GM18868 (cell line): Measurements from ENCODE around the gene HMGXB3.

Experiments used
- ATAC-seq: cut with Tn5 transposase; IDR thresholded peaks from one replicate; pipeline ENCODE4 v1.9.1; 2021; ENCODE audit warnings: mild to moderate bottlenecking, moderate library complexity; ENCODE audit not compliant: unreplicated experiment

HMGXB3 gene

DNA sequence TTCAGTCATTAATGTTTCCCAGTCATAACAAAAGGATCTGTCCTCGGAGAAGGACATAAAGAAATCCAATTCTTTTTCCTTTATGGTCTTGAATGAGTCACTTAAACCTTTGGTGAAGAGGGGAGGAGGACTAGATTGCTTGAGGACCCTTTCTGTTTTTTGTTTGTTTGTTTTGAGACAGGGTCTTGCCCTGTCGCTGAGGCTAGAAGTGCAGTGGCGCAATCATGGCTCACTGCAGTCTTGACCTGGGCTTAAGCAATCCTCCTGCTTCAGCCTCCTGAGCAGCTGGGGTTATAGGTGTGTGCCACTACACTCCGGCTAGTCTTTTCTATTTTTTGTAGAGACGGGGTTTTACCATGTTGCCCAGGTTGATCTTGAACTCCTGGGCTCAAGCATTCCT lies 12.4 kb upstream of the HMGXB3 start:
- ATAC-seq = no peak

DNA sequence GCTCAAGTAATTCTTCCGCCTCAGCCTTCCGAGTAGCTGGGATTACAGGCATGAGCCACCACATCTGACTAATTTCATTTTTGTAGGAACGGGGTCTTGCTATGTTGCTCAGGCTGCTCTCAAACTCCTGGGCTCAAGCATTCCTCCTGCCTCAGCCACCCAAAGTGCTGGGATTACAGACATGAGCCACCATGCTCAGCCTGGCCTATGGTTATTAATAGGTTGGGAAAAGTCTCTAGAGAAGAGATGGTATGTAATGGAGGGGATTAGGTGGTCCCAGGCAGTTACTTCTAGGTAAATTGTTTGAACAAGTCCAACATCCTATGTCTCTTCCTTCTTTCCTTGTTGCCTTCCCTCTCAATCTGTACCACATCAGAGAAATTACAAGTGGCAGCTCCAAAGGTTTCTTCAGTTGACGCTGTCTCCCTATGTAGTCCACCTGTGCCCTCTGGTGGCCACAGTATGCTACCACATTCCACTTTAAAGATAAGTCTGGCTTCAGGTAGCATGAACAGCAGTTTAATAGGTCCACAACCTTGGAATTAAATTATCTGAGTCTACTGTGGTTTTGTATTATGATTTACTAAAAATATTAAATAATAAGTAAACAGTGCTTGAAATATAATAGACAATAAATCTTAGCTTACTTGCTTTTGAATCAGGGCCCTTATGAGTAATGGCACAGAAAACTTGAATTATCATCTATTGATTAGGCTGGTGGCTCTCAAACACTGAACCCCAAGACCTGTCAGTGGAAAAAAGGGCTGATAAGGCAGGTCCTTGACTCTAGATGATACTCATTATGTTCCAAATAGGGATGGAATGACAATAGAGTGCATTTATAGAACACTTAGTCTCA lies 9.8 kb upstream of the HMGXB3 start:
- peak; percentile 80 for ATAC-seq

DNA sequence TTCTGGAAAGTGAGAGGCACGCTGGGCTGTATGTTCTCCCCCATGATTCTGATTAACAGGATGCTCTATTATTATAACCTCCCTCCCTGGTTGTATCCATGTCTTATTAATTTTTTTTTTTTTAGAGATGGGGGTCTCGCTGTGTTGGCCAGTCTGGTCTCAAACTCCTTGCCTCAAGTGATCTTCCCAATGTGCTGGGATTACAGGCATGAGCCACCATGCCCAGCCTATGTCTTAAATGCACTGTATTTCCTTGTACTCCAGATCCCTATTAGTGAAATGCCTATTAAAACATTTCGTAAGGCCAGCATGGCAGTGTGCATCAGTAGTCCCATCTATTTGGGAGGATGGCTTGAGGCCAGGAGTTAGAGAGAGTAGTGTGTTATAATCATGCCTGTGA lies 7.1 kb upstream of the HMGXB3 start:
- ATAC-seq = no peak

DNA sequence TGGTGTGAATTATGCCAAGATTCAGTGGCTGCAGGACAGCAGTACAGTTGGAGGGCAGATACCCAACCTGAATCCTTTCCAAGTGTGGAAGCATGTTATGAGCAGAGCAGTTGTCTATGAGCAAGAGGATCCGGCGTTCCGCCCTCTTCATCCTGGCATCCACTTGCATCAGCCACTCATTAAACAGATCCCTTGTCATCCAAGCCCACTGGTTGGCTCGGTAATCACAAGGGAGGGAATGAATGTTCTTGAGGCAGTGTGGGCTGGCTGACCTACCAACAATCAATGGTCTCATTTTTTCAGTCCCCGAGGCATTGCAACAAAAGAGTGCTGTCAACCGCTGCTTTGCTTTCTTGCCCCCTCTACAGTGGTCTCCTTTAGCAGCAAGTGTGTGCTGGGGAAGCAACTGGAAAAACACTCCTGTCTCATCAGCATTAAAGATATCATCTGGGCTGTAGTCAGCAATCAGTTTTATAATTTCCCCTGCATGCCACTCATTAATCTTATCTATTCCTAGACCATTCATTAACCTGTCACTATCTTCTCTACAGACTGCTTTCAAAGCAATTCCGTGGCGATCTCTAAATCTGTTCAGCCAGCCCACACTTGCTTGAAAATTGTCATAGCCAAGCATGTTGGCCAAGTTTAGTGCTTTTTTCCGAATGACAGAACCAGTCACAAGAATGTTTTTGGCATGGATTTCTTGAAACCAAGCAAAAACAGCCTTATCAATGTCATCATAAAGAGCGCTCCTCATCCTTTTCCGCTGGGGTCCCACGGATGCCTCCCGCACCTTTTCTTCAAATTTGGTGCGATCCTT lies 4.9 kb upstream of the HMGXB3 start:
- ATAC-seq = no peak

DNA sequence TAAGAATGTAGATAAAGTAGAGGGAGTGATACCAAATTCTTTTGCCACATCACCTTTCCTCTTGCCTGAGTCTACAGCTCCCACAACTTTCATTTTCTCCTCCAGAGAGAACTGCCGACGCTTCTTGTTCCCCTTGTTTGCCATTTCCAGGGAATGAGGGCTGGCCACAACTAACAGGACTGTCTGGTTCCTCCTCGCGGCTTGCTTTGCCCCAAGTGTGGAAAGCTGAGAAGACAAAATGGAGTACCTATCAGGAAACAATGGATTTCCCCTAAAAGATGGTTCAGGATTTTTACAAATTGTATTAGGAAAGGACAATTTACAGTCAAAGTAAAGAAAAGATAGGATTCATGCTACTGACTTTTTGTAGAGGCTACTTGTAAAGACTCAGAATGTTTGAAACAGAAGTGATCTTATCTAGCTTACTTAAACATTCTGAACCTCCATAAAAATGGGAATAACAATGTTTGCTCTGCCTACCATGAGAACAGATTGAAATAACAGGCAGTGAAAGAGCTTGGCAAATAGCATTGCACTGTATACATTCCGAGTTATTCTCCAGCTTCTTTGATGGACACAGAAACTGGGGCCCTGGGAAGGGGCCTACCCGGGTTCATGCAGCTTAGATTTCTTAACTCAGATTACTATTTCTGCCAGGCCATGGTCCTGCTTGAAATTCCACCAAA lies 4.2 kb upstream of the HMGXB3 start:
- ATAC-seq = no peak

DNA sequence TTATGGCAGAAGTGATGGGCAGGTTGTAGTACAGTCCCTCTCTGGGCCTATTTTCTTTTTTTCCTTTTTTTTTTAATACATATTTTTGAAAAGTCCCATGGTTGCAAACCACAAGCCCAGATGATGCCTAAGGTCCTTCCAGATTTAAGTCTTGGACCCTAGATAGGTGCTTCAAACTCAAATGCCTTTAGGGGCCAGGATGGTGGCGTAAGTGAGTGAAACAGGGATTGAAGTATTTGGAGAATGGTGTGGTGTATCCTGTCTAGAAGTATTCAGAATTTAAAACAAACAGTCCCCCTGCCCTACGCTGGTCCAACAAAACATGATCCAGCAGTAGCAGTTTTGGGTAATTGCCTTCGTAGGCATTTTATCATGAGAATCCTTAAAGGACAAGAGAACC lies 2.3 kb upstream of the HMGXB3 start:
- ATAC-seq = no peak

DNA sequence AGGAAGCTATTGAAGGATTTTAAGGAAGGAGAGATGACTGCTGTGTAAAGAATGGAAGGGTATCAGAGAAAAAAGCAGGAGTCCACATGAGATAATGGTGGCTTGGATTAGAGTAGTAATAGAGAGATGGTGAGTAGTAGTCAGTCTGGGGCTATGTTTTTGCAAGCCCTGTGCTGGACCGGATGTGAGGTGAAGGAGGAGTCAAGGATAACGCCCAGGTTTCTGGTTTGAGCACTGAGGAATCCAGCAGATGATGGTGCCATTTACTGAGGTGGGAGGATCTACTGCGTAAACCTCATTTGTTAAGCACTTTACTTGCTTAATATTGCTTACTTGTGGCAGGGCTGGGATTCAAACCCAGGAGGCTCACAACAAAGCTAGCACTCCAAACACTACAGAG lies 1.2 kb upstream of the HMGXB3 start:
- no peak for ATAC-seq

DNA sequence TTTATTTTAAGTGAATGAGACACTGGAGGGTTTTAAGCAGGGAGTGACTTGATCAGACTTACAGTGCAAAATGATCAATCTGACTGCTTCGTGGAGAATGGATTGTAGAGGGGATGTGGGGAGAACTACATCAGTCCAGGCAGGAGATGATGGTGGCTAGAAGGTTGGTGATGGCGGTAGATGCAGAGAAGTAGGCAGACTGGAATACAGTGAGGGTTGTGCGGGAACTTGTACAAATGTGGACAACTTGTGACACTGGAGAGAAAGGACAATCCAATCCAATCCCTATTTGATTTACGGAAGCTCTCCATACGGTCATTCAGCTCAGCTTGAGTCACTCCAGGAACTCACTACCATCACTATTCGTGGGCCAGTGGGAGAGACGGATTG lies 678 bp upstream of the HMGXB3 start:
- ATAC-seq = no peak

DNA sequence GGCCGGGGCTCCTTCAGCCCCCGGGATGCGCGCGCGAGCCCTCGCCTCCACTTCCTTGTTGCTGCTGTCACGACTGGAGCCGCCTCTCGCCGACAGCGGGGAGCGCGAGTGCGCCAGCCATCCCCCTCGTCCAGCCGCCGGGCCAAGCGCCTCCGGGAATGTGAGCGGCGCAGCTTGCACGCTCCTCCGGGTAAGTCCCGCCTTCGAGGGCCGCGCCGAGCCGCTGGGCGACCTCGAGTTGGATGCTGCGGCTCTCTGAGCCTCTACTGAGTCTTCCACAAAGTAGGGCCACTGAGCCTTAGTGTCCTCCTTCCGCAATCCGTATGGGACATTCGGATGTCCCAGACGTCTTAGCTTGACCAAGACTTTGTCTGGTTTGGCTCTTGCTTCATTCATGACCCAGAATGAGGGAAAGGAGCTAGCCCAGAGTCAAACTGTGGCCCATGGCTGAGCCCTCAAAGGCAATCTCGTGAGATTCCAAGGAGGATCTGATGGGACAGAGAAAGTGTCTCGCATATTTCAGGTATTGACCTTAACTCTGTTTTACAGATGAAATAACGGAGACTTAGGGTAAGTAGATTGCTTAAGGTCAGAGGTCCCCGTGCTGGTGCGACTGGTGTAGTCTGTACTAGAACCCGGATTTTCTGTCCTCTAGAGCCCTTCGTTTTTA lies 586 bp downstream of the HMGXB3 start:
- ATAC-seq = no peak

DNA sequence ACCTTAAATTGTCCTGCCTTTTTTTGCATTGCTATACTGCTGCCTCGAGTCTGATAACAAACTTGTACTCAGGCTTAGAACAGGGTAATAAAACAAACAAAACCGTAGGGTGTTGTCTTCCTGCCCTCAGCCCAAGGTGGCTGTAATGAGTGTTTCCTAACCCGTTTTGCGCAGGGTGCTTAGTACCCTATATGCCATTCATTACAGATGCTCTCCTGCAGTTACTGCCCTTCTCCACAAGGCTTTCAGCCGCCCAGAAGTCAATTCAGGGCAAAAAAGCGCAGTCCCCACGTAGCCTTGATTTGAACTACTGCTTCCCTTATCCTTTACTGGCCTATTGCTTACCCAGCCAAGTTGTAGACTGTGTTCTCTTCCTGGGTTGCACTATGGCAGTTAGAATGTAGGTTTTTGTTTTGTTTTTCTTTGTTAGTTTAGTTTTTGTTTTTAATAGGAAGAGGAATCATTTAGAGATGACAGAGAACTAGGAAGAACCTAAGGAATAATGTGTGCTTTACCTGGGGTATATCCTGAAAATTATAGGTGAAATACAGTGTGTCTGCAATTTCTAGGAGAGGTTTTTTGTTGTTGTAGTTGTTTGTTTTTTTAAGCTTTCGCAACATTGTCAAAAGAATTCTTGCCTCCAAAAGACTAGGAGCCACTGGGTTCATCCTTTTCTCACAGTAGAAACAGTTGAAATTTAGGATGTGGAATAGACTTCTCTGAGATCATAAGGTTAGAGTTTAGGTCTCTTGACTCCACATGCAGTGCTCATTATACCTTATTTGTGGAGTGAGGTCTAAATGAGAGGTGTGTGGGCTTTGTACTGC lies 1.3 kb downstream of the HMGXB3 start:
- peak; percentile 66 for ATAC-seq

DNA sequence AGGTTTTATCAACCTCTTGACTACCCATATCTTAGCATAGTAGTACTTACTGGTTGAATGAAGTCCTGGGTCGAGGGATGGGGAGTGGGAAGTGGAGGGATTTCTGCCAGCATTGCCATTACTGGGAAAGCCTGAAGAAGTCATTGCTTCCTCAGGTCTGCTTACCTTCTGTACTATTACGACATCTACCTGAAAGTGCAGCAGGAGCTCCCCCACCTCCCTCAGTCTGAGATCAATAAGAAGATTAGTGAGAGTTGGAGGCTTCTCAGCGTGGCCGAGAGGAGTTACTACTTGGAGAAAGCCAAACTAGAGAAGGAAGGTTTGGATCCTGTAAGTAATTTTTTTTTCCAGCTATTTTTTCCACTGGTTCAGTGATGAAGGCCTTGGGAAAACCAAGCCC lies 5.8 kb downstream of the HMGXB3 start:
- ATAC-seq = no peak

DNA sequence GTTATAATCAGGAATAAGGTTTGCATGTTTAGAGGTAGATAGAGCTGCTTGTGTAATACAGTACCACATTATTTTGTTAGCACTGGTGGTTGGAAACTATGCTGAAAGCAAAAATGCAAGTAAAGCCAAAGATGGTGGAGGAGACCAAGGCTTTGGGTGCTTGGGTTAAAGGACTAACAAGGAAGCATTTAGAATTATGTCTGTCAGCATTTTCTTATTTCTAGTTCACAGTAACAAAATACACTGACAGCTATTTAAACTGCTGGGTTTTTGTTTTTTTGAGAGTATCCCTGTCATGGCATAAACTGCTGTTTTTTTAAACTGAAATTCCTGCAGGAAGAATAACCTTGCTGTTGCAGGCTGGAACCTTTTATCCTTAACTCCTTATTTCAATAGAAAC lies 6.5 kb downstream of the HMGXB3 start:
- no peak for ATAC-seq

DNA sequence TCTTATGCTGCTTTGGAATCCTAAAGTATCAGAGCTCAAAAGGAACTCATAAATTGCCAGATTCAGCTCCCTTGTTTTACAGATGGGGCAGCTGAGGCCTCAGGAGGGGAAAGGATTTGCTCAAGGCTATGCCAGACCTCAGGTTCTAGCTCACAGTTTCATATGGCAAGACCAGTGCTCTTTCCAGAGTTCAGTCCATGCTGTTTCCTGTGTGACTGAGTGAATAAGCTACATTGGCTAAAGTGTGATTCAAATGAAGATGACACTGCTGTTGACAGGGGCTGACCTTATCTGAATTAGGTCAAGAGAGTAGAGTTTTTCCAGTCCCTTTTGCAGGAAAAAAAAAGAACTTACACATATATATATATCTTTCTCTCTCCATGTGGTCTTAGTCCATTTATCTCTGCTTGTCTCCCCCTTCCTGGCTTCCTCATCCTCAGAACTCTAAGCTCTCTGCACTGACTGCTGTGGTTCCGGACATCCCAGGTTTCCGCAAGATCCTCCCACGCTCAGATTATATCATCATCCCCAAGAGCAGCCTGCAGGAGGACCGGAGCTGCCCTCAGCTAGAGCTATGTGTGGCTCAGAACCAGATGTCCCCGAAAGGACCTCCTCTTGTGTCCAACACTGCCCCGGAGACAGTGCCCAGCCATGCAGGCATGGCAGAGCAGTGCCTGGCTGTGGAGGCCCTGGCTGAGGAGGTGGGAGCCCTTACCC lies 9.3 kb downstream of the HMGXB3 start:
- ATAC-seq = no peak

DNA sequence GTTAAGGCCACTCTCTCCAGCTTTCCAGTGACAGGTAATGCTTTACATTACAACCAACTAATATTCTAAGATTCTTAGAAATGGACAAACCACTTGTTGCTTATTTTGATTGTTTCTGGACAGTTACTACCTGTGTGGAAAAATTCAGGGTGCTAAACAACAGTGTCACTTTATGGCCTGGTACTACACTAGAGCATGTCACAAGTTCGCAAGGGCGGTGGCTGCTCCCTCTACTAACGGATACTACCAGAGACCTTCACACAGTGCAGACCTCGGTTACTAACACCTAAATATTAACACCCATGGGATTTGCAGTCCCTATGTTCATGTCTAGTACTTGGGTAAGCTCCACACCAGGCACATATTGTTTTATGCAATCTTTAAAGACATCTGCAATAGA lies 13.4 kb downstream of the HMGXB3 start:
- ATAC-seq = no peak

DNA sequence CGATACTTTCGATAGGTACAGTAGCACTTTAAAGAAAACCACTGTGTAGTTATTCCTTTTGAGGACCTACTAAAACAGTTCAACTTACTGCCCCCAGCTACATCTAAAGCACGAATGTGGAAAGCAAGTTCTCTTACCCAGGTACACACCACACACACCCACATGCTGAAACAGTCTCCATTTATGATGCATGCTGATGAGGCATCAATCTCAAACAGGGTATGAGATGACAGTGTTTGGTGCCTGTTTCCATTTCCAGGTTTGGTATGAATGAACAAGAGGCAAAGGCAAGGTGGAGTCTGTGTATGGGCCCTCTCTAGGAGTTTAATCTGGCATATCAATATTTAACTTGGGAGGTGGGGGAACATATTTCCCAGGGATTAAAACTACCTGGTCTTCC lies 13.9 kb downstream of the HMGXB3 start:
- no peak for ATAC-seq

DNA sequence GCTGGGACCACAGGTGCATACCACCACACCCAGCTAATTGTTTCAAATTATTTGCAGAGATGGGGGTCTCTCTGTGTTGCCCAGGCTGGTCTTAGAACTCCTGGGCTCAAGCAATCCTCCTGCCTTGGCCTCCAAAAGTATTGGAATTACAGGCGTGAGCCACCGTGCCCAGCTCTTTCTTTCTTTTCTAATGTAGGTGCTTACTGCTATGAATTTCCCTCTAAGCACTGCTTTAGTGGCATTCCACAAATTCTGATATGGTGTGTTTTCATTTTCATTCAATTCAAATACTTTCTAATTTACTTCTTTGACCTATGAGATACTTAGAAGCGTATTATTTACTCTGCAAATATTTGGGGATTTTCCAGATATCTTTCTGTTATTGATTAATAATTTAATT lies 14.9 kb downstream of the HMGXB3 start:
- ATAC-seq = no peak

DNA sequence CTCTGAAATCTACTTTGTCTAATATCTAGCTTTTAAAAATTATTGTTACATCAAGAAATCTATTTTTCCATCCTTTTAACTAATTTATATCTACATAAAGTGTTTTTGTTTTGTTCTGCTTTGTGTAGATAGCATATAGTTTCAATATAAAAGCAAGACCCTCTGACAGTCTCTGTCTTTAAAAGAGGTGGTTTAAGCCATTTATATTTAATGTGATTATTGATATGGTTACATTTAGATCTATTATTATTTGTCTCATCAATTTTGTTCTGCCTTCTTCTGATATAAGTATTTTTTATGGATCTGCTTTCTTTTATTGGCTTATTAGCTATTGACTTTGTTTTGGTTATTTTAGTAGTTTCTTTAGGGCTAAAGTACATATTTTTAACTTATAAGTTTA lies 16.0 kb downstream of the HMGXB3 start:
- ATAC-seq = no peak

DNA sequence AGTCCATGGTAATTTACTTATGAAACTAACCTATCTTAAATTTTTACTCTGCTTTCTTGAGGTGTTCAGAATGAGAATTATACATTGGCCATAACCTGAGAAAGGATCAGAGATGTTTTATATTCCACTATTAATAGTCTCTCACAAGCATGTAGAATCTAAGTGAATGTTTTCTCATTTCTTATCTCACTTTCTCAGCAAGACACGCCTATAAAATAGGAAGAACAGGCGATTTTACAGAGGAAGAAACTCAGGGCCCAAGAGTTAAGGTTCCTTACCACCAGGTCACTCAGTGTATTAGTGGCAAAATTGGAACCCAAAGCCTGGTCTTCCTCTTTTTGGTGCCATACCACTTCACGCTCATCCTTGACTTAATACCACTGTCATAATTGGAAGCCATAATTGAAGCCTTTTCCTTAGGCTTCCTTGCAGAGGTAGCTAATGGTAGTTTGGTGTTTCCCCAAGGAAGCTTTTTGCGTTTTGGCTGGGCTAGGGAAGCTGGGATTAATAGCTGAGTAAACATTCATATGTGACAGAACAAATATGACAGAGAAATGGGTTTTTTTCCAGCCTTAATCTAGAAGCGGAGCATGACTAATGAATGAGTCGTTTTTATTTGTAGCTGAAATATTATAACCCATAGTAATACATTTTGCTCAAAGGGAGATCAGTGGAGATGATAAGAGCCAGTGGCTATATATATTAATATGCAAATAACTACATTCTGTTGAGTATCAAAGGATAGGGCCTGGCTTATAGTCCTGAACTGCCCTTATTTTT lies 16.9 kb downstream of the HMGXB3 start:
- ATAC-seq = no peak

DNA sequence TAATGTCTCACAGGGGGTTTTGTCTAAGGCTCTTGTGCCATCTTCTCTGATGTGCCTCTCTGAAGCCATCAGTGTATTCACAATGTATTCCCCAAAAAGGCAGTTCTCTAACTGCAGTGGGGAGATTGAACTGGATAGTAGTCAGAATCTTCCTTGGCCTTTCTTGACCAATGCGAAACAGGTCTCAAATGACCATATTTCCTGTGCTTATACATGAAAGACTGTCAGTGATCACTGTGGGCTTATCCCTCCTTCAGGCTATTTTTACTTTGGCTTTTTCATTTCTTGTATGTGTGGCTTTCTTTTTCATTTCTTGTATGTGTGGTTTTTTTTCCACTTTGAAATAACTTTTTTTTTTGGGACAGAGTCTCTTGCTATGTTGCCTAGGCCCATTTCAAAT lies 19.7 kb downstream of the HMGXB3 start:
- no peak for ATAC-seq
